Right atrium auricular region (tissue), 2 donors: ENCODE measurements around the gene MYBPHL. TPM values are rescaled to one million over a fixed set of nuclear protein-coding genes. Genes with fewer than 3 reads are reported as not detected.

Experiments
- DNase-seq: peaks from one replicate; pipeline ENCODE4 v3.0.0-alpha.2; 2019; ENCODE audit warnings: low spot score
- H3K27ac ChIP-seq, 2 donors: fragments of 200-600 bp; sonication (generic); 1 replicate in 1 of 2; 2 replicates in 1 of 2; pipeline ENCODE4 v1.5.1; 2016 to 2019
- H3K27me3 ChIP-seq, 2 donors: fragments of 200-600 bp; sonication (generic); one replicate each; pipeline versions ENCODE4 v1.5.1 to v1.6.0; 2017 to 2019
- H3K36me3 ChIP-seq: fragments of 200-600 bp; sonication (generic); one replicate; pipeline ENCODE4 v1.5.1; 2016
- H3K4me1 ChIP-seq, 2 donors: fragments of 200-600 bp; sonication (generic); one replicate each; pipeline versions ENCODE4 v1.5.1 to v1.6.0; 2017 to 2019
- H3K4me3 ChIP-seq, 2 donors: fragments of 200-600 bp; sonication (generic); 1 replicate in 1 of 2; 2 replicates in 1 of 2; pipeline ENCODE4 v1.5.1; 2017 to 2019; ENCODE audit warnings: mild to moderate bottlenecking in 1 of 2, moderate library complexity in 1 of 2
- H3K9me3 ChIP-seq, 2 donors: fragments of 200-600 bp; sonication (generic); one replicate each; pipeline ENCODE4 v1.5.1; 2019
- total RNA-seq, 2 donors: library from RNA; depleted of rRNA; stranded (reverse); fragments of >200 nt; gene quantifications; one replicate each; pipeline ENCODE4 v1.1.0, GENCODE V29; 2016
- TF ChIP-seq, protein P1 (sequence below), 2 donors: fragments of 200-600 bp; sonication (generic); IDR thresholded peaks; one replicate each; pipeline ENCODE4 v1.5.1; 2019; ENCODE audit warnings: antibody characterized with exemption in 2 of 2

The MYBPHL gene
- total RNA-seq, 2 donors from 2014 or later = 62.2 to 381 TPM

DNA sequence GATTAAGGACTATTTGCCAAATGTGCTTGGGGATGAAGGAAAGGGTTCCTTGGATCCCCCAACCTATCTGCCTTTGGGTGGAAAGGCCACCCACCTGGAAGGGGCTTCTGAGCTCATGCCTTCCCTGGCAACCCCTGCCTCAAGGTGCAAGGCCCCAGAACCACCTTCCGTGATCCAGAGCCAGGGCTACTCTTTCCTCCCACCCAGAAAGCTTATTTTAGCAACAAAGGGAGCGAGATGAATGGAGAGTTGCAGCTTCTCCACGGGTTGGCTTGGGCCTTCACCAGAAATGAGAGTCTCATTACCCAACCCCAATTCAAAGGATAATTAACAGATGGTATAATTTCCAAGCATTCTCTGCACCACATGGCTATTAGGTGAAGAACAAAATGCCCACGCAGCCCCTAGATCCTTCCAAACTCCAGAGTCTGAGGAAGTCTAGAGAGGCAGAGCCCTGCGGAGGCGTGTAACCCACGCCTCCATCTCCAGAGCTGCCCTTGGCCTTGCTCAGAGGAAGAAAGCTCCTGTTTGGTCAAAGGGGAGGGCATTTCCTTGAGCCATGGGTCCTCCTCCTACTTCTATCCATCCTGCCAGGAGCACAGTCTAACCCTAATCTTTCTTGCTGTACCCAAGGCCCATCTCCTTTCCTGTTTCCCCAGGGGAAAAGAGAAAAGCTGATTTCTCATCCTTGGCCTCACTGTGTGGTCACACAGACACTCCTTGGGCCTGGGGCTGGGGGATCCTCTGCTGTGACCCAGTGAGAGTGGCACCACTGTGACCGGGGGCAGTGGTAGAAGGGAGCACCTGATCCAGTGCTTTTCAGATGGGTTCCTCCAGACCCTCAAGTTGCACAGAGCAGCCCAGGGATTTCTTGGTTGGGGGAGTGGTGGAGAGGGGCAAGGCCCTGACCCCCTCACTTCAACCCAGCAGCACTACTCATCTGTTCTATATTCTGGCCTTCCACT is 59.1 kb downstream of the MYBPHL start:
- no peaks in the 10 kb centered on the region for H3K36me3 ChIP-seq
- H3K4me1 ChIP-seq = peaks cover 0 to 15% of the 10 kb centered on the region in 2 donors
- no peak for DNase-seq
- H3K27ac ChIP-seq = no peak overlapping the region
- no peak overlapping the region for H3K4me3 ChIP-seq
- TF ChIP-seq, protein P1, sequence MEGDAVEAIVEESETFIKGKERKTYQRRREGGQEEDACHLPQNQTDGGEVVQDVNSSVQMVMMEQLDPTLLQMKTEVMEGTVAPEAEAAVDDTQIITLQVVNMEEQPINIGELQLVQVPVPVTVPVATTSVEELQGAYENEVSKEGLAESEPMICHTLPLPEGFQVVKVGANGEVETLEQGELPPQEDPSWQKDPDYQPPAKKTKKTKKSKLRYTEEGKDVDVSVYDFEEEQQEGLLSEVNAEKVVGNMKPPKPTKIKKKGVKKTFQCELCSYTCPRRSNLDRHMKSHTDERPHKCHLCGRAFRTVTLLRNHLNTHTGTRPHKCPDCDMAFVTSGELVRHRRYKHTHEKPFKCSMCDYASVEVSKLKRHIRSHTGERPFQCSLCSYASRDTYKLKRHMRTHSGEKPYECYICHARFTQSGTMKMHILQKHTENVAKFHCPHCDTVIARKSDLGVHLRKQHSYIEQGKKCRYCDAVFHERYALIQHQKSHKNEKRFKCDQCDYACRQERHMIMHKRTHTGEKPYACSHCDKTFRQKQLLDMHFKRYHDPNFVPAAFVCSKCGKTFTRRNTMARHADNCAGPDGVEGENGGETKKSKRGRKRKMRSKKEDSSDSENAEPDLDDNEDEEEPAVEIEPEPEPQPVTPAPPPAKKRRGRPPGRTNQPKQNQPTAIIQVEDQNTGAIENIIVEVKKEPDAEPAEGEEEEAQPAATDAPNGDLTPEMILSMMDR (IDR thresholded peaks at IDR 0.05) = no peak
- H3K27me3 ChIP-seq = no peaks in the 10 kb centered on the region
- H3K9me3 ChIP-seq = no peaks in the 10 kb centered on the region

DNA sequence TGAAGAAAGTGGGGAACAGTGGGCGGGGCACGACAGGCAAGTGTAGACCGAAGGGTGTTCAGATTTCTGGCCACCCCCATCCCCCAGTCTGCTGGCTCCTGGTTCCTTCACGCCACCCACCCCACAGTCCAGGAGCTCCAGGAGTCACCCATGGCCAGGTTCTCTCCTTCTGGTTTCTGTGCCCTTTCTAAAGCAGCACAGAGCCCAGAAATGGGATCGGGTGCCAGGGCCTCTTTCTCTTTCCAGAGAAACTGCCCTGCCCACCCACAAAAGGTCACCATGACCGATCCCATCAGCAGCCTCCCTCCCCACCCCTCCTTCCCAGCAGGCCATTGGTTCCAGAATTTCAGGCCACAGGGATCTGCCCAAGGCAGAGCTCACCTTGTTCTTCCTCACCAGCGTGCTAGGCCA is 60.7 kb downstream of the MYBPHL start:
- no peaks in the 10 kb centered on the region for H3K27me3 ChIP-seq
- H3K27ac ChIP-seq = no peak overlapping the region
- no peak for DNase-seq
- H3K9me3 ChIP-seq = no peaks in the 10 kb centered on the region
- H3K36me3 ChIP-seq = no peaks in the 10 kb centered on the region
- no peak overlapping the region for H3K4me3 ChIP-seq
- TF ChIP-seq, protein P1 (IDR thresholded peaks at IDR 0.05) = no peak
- H3K4me1 ChIP-seq = peaks cover 0 to 26% of the 10 kb centered on the region in 2 donors

DNA sequence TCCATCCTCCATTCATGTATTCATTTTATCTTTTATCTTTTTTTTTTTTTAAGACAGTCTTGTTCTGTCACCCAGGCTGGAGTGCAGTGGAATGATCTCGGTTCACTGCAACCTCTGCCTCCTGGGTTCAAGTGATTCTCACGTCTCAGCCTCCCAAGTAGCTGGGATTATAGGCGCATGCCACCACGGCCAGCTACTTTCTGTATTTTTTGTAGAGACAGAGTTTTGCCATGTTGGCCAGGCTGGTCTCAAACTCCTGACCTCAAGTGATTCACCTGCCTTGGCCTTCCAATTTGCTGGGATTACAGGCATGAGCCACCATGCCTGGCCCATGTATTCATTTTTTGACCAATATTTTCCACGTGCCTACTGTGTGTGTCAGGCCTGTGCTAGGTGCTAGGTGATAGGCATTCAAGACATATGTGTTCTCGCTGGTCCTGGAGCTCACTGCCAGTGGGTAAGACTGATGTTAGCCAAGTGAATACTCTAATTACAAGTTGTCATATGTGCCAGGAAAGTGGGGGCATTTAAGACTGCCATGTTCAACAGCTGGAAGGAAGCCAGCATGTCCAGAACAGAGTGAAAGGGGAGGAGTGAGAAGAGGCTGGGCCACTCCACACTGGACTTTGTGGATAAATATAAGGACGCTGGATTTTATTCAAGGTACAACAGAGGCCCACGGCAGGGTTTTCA is 62.8 kb downstream of the MYBPHL start:
- no peaks in the 10 kb centered on the region for H3K27me3 ChIP-seq
- no peak overlapping the region for H3K27ac ChIP-seq
- DNase-seq = no peak
- H3K36me3 ChIP-seq = no peaks in the 10 kb centered on the region
- TF ChIP-seq, protein P1 (IDR thresholded peaks at IDR 0.05) = no peak
- no peaks in the 10 kb centered on the region for H3K9me3 ChIP-seq
- H3K4me1 ChIP-seq = peaks cover 0 to 25% of the 10 kb centered on the region in 2 donors
- H3K4me3 ChIP-seq = no peak overlapping the region

DNA sequence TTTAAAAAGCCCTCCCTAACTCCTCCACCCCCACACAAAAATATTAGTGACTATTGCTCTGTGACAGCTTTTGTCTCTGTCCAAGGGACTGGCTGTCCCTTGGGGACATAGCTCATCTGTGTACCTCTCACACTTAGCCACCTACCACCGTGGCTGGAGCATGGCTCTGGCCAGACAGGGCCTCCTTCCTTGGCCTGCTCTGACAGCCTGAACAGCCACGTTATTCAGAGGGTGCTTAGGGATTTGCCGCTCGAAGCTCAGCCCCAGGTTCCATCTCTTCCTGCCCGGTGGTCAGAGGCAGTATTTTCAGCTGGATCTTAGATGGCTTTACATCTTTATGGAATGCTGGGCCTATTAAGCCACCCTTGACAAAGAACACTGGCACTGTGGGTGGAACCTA is 63.6 kb downstream of the MYBPHL start:
- Histone ChIP-seq H3K36me3 (peaks cover 6% of the 10 kb centered on the region), H3K4me1 (peaks cover 0 to 22% of the 10 kb centered on the region in 2 donors), H3K27ac (no peak overlapping the region), H3K4me3 (no peak overlapping the region), H3K27me3 (no peaks in the 10 kb centered on the region), H3K9me3 (no peaks in the 10 kb centered on the region)
- no peak for DNase-seq
- TF ChIP-seq, protein P1 (IDR thresholded peaks at IDR 0.05) = no peak

DNA sequence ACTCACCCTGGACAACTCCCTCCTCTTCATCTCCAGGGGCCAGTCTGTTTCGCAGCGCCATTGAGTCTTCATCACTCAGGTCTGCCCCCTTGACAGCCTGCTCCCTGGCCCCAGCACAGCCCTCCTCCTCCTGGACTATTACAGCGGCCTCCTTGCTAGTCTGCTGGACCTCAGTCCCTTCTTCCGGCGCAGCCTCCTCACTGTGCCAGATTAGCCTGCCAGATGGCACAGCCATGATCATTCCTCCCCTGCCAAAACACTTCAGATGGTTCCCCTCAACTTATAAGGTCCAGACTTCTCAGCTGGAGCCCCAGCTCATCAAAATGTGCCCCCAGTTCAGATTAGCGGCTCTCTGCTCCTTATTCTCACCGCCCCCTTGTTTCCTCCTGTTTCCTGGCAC is 64.4 kb downstream of the MYBPHL start:
- TF ChIP-seq, protein P1 (IDR thresholded peaks at IDR 0.05) = no peak
- Histone ChIP-seq H3K27me3 (no peaks in the 10 kb centered on the region), H3K4me1 (peaks cover 0 to 22% of the 10 kb centered on the region in 2 donors), H3K4me3 (no peak overlapping the region), H3K36me3 (peaks cover 14% of the 10 kb centered on the region), H3K9me3 (no peaks in the 10 kb centered on the region), H3K27ac (no peak overlapping the region)
- no peak for DNase-seq

Other genes starting within 250 kb of the MYBPHL start
- 10 to 100 TPM; 32.2 to 35.9 TPM for gene TAF13, start 231.0 kb downstream of the MYBPHL start, total RNA-seq
- 10 to 100 TPM; 18.9 to 23.9 TPM for gene TMEM167B, start 216.2 kb downstream of the MYBPHL start, total RNA-seq
- under 1 TPM; 0.11 to 0.12 TPM for gene ELAPOR1, start 192.9 kb downstream of the MYBPHL start, total RNA-seq
- 100 to 1,000 TPM; 108 to 130 TPM for gene SARS1, start 93.1 kb downstream of the MYBPHL start, total RNA-seq
- 10 to 100 TPM; 20.2 to 23.7 TPM for gene CELSR2, start 57.5 kb downstream of the MYBPHL start, total RNA-seq
- 1 to 10 TPM; 2.2 to 2.4 TPM for gene PSRC1, start 23.9 kb downstream of the MYBPHL start, total RNA-seq
- gene SORT1, start 90.9 kb upstream of the MYBPHL start, total RNA-seq = 100 to 1,000 TPM; 114 to 120 TPM
- 10 to 100 TPM; 19.8 to 27.6 TPM for gene PSMA5, start 119.4 kb upstream of the MYBPHL start, total RNA-seq
- 1 to 10 TPM; 4.7 to 9.6 TPM for gene SYPL2, start 159.5 kb upstream of the MYBPHL start, total RNA-seq
- gene ATXN7L2, start 176.9 kb upstream of the MYBPHL start, total RNA-seq = 1 to 10 TPM; 2.4 to 3.5 TPM
- gene CYB561D1, start 187.1 kb upstream of the MYBPHL start, total RNA-seq = 1 to 10 TPM; 2.6 to 6.9 TPM
- gene AMIGO1, start 202.7 kb upstream of the MYBPHL start, total RNA-seq = 10 to 100 TPM; 11.0 to 15.1 TPM
- under 1 TPM; 0.11 to 0.16 TPM for gene GPR61, start 232.9 kb upstream of the MYBPHL start, total RNA-seq
- 1 to 10 TPM; 2.6 to 2.8 TPM for gene GNAI3, start 241.6 kb upstream of the MYBPHL start, total RNA-seq